HG02623 (cell line): ENCODE data around the gene ANKRD17.

Source experiments
- ATAC-seq: cut with Tn5 transposase; IDR thresholded peaks from one replicate; pipeline ENCODE4 v1.9.1; 2021; ENCODE audit warnings: moderate library complexity; ENCODE audit not compliant: unreplicated experiment

The ANKRD17 gene

GRCh38 chr4:73137121-73137520 lies 121.5 kb downstream of the ANKRD17 start:
- no peak for ATAC-seq

GRCh38 chr4:73133784-73134183 lies 124.8 kb downstream of the ANKRD17 start:
- no peak for ATAC-seq

- no peak for ATAC-seq
Measured at GRCh38 chr4:73131281-73131680, 127.3 kb downstream of the ANKRD17 start.

GRCh38 chr4:73129319-73129718 lies 129.3 kb downstream of the ANKRD17 start:
- no peak for ATAC-seq

- ATAC-seq = peak; percentile 71
Measured at GRCh38 chr4:73127839-73128453, 130.7 kb downstream of the ANKRD17 start.

GRCh38 chr4:73109493-73109892 lies 149.1 kb downstream of the ANKRD17 start:
- ATAC-seq = no peak

GRCh38 chr4:73104695-73105094 lies 153.9 kb downstream of the ANKRD17 start:
- ATAC-seq = no peak

- no peak for ATAC-seq
Measured at GRCh38 chr4:73103799-73104503, 154.6 kb downstream of the ANKRD17 start.

- ATAC-seq = no peak
Measured at GRCh38 chr4:73099143-73099542, 159.5 kb downstream of the ANKRD17 start.

- no peak for ATAC-seq
Measured at GRCh38 chr4:73098713-73099112, 159.9 kb downstream of the ANKRD17 start.

GRCh38 chr4:73098016-73098415 lies 160.6 kb downstream of the ANKRD17 start:
- no peak for ATAC-seq

GRCh38 chr4:73092868-73093267 lies 165.7 kb downstream of the ANKRD17 start:
- no peak for ATAC-seq

GRCh38 chr4:73090738-73091137 lies 167.9 kb downstream of the ANKRD17 start:
- ATAC-seq = no peak

- ATAC-seq = no peak
Measured at GRCh38 chr4:73087871-73088270, 170.7 kb downstream of the ANKRD17 start.

- no peak for ATAC-seq
Measured at GRCh38 chr4:73086095-73086868, 172.3 kb downstream of the ANKRD17 start.

GRCh38 chr4:73080789-73081188 lies 177.8 kb downstream of the ANKRD17 start:
- ATAC-seq = no peak

GRCh38 chr4:73075832-73076231 lies 182.8 kb downstream of the ANKRD17 start:
- ATAC-seq = no peak

GRCh38 chr4:73070074-73070390 lies 188.6 kb downstream of the ANKRD17 start:
- ATAC-seq = peak; percentile 7

GRCh38 chr4:73069338-73070073 lies 189.1 kb downstream of the ANKRD17 start, which contains the start of gene COX18:
Gene COX18, minus strand, starts transcription at chr4:73069716. Its CDS starts 67 bp downstream, at chr4:73069649.
- peak; percentile 80 for ATAC-seq

- peak; percentile 0 for ATAC-seq
Measured at GRCh38 chr4:73068491-73069337, 189.9 kb downstream of the ANKRD17 start.
